ENCODE data around the gene LRRC49.
"Not testable (repeated sequence)": the region's sequence is repeated elsewhere in the genome, so short reads cannot be mapped to it uniquely, and the experiment has no call there.

DNA sequence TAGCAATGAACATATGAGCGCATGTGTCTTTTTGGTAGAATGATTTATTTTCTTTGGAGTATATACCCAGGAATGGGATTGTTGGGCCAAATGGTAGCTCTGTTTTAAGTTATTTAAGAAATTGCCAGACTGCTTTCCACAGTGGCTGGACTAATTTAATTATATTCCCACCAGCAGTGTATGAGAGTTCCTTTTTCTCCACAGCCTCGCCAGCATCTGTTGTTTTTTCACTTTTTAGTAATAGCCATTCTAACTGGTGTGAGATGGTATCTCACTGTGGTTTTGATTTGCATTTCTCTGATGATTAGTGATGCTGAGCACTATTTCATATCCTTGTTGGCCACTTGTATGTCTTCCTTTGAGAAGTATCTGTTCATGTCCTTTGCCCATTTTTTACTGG is 153.5 kb downstream of the LRRC49 start:
- TF ChIP-seq, protein P1, sequence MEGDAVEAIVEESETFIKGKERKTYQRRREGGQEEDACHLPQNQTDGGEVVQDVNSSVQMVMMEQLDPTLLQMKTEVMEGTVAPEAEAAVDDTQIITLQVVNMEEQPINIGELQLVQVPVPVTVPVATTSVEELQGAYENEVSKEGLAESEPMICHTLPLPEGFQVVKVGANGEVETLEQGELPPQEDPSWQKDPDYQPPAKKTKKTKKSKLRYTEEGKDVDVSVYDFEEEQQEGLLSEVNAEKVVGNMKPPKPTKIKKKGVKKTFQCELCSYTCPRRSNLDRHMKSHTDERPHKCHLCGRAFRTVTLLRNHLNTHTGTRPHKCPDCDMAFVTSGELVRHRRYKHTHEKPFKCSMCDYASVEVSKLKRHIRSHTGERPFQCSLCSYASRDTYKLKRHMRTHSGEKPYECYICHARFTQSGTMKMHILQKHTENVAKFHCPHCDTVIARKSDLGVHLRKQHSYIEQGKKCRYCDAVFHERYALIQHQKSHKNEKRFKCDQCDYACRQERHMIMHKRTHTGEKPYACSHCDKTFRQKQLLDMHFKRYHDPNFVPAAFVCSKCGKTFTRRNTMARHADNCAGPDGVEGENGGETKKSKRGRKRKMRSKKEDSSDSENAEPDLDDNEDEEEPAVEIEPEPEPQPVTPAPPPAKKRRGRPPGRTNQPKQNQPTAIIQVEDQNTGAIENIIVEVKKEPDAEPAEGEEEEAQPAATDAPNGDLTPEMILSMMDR (IDR thresholded peaks at IDR 0.05), result not testable (repeated sequence)
- not testable (repeated sequence) for TF ChIP-seq POLR2A, EP300, POLR2AphosphoS5 (IDR thresholded peaks at IDR 0.05)

All from upper lobe of left lung (tissue), 4 donors.